Measurements from ENCODE around the gene HSD3B7. TPM values are rescaled to one million over a fixed set of nuclear protein-coding genes. Genes with fewer than 3 reads are reported as not detected.

Gene HSD3B7
- total and polyA plus RNA-seq, 10 of the 15 experiments (the other 5 are each of a cell fraction or from before 2014, with no cell fraction given): 0.18 to 1.8 (median 0.48) TPM; not detected in 1

DNA sequence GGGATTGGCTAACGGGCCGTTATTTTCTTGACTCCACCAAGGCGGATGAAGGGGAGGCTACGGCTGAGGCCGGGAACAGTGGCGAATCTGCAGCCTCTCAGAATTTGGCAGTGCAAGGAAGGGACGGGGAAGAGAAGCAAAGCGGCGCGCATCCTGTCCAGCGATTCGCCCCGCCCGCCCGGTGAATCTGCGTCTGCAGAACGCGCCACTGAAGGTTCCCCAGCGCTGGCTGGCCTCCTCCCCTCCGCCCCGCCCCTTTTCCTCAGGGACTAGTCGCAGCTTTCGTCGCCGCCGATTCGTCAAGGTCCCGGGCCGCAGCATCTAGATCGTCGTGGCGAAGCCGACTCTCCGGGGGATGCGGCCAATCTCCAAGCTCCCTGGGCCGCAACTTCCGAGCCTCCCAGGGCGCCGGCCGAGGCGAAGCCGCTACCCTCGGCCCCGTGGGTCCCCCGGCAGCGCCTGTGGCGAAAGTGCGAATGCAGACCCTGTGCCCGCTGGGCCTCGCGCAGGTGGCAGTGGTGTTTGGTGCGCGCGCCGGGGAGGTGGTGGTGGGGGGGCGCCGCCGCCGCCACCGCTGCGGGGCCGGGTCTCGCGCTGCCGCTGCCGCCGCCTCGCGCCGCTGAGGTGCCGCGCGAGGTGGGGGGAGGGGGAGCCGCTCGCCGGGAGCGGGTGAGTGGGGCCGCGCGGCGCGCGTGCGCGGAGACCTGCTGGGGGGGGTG lies 27.4 kb upstream of the HSD3B7 start, which contains the start of gene SETD1A (continued):
- TF ChIP-seq, protein P1, sequence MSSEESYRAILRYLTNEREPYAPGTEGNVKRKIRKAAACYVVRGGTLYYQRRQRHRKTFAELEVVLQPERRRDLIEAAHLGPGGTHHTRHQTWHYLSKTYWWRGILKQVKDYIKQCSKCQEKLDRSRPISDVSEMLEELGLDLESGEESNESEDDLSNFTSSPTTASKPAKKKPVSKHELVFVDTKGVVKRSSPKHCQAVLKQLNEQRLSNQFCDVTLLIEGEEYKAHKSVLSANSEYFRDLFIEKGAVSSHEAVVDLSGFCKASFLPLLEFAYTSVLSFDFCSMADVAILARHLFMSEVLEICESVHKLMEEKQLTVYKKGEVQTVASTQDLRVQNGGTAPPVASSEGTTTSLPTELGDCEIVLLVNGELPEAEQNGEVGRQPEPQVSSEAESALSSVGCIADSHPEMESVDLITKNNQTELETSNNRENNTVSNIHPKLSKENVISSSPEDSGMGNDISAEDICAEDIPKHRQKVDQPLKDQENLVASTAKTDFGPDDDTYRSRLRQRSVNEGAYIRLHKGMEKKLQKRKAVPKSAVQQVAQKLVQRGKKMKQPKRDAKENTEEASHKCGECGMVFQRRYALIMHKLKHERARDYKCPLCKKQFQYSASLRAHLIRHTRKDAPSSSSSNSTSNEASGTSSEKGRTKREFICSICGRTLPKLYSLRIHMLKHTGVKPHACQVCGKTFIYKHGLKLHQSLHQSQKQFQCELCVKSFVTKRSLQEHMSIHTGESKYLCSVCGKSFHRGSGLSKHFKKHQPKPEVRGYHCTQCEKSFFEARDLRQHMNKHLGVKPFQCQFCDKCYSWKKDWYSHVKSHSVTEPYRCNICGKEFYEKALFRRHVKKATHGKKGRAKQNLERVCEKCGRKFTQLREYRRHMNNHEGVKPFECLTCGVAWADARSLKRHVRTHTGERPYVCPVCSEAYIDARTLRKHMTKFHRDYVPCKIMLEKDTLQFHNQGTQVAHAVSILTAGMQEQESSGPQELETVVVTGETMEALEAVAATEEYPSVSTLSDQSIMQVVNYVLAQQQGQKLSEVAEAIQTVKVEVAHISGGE (CRISPR knock-in tag; IDR thresholded peaks at IDR 0.05): peak; percentile 62; the same call in 1 of the 2 replicates
- no peak for TF ChIP-seq STAT3 (IDR thresholded peaks at IDR 0.05; ENCODE audit: low read depth, low read length)
- TF ChIP-seq WRNIP1 (IDR thresholded peaks at IDR 0.05; ENCODE audit: borderline replicate concordance, low read depth, low read length): no peak; the same call in 1 of the 2 replicates
- peak; percentile 52 for TF ChIP-seq PKNOX1 (IDR thresholded peaks at IDR 0.05)
- TF ChIP-seq CREM (IDR thresholded peaks at IDR 0.05; ENCODE audit: low read depth): peak; percentile 92
- TF ChIP-seq SMARCA5 (IDR thresholded peaks at IDR 0.05): peak; percentile 53; the same call in 1 of the 2 replicates
- no peak for TF ChIP-seq ZBTB33 (IDR thresholded peaks at IDR 0.05)
- TF ChIP-seq MYC (IDR thresholded peaks at IDR 0.05; ENCODE audit: insufficient read depth, insufficient read length, insufficient replicate concordance, low read length, severe bottlenecking): peak; percentile 82
- TF ChIP-seq ESRRA (IDR thresholded peaks at IDR 0.05; ENCODE audit: low read length): 0 out of 2 replicates have a peak, but pooled peaks have one; percentile 3
- TF ChIP-seq EGR1 (IDR thresholded peaks at IDR 0.05; ENCODE audit: borderline replicate concordance in 1 of 2, low read depth in 2 of 2, low read length in 2 of 2): 0 out of 3 replicates have a peak, but pooled peaks of 1 of the 2 experiments have one; percentile 23
- TF ChIP-seq TCF3 (IDR thresholded peaks at IDR 0.05; ENCODE audit: borderline replicate concordance, insufficient read depth, low read depth, low read length): peak; percentile 80
- TF ChIP-seq PAX8 (IDR thresholded peaks at IDR 0.05): no peak
- peak in 1 of 2 experiments; percentile 99; a peak in 2 of 4 replicates for TF ChIP-seq EP300 (IDR thresholded peaks at IDR 0.05; ENCODE audit: borderline replicate concordance in 1 of 2, control insufficient read depth in 1 of 2, low read depth in 2 of 2, low read length in 2 of 2)
- TF ChIP-seq, protein P2, sequence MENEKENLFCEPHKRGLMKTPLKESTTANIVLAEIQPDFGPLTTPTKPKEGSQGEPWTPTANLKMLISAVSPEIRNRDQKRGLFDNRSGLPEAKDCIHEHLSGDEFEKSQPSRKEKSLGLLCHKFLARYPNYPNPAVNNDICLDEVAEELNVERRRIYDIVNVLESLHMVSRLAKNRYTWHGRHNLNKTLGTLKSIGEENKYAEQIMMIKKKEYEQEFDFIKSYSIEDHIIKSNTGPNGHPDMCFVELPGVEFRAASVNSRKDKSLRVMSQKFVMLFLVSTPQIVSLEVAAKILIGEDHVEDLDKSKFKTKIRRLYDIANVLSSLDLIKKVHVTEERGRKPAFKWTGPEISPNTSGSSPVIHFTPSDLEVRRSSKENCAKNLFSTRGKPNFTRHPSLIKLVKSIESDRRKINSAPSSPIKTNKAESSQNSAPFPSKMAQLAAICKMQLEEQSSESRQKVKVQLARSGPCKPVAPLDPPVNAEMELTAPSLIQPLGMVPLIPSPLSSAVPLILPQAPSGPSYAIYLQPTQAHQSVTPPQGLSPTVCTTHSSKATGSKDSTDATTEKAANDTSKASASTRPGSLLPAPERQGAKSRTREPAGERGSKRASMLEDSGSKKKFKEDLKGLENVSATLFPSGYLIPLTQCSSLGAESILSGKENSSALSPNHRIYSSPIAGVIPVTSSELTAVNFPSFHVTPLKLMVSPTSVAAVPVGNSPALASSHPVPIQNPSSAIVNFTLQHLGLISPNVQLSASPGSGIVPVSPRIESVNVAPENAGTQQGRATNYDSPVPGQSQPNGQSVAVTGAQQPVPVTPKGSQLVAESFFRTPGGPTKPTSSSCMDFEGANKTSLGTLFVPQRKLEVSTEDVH (IDR thresholded peaks at IDR 0.05; ENCODE audit: low read depth, partially characterized antibody): peak; percentile 67
- peak; percentile 23; the same call in 1 of the 2 replicates for TF ChIP-seq CBFB (IDR thresholded peaks at IDR 0.05; ENCODE audit: low read depth)
- TF ChIP-seq MLLT1 (IDR thresholded peaks at IDR 0.05): 0 out of 2 replicates have a peak, but pooled peaks have one; percentile 68
- peak; percentile 88 for TF ChIP-seq NBN (IDR thresholded peaks at IDR 0.05)
